Middle frontal gyrus (tissue), 1 donor: ENCODE data around the gene MED1.
A peak's percentile ranks its signal among the peaks of the same experiment; 100 is the strongest.
"Not testable (repeated sequence)": the region's sequence is repeated elsewhere in the genome, so short reads cannot be mapped to it uniquely, and the experiment has no call there.

Experiments used
- DNase-seq: peaks from one replicate; pipeline ENCODE4 v3.0.0-alpha.2; 2015; ENCODE audit warnings: low spot score; ENCODE audit errors: extremely low spot score

MED1 gene

GRCh38 chr17:39450847-39451581, at the start of gene MED1:
TSS of gene MED1 (minus strand) at chr17:39451263. CDS start at chr17:39451062, 201 bp downstream.
- peak; percentile 90 for DNase-seq

GRCh38 chr17:39496921-39497320, 45.9 kb upstream of the MED1 start:
- not testable (repeated sequence) for DNase-seq

- DNase-seq = no peak
These were observed 36.9 kb upstream of the MED1 start for GRCh38 chr17:39487946-39488345.

GRCh38 chr17:39487490-39487889, 36.4 kb upstream of the MED1 start:
- not testable (repeated sequence) for DNase-seq

GRCh38 chr17:39486242-39486641, 35.2 kb upstream of the MED1 start:
- no peak for DNase-seq

- no peak for DNase-seq
These were observed 34.5 kb upstream of the MED1 start for GRCh38 chr17:39485555-39485954.

GRCh38 chr17:39484178-39484577, 33.1 kb upstream of the MED1 start:
- DNase-seq = no peak

GRCh38 chr17:39483506-39483905, 32.4 kb upstream of the MED1 start:
- no peak for DNase-seq

- DNase-seq = not testable (repeated sequence)
These were observed 28.6 kb upstream of the MED1 start for GRCh38 chr17:39479631-39480030.

GRCh38 chr17:39473310-39473709, 22.2 kb upstream of the MED1 start:
- no peak for DNase-seq

GRCh38 chr17:39468610-39469009, 17.5 kb upstream of the MED1 start:
- DNase-seq = not testable (repeated sequence)

GRCh38 chr17:39464639-39465181, 13.6 kb upstream of the MED1 start:
- not testable (repeated sequence) for DNase-seq

- no peak for DNase-seq
These were observed 11.7 kb upstream of the MED1 start for GRCh38 chr17:39462631-39463375.

GRCh38 chr17:39461926-39462569, 11.0 kb upstream of the MED1 start:
- DNase-seq = no peak

- peak; percentile 97 for DNase-seq
These were observed 10.3 kb upstream of the MED1 start, which contains the start of gene CDK12 for GRCh38 chr17:39461113-39461925. TSS of gene CDK12 (plus strand) at chr17:39461486. CDS start at chr17:39462072, 586 bp downstream.

GRCh38 chr17:39455919-39456318, 4.9 kb upstream of the MED1 start:
- DNase-seq = no peak

GRCh38 chr17:39450051-39450450, 1.0 kb downstream of the MED1 start:
- no peak for DNase-seq

- DNase-seq = no peak
These were observed 3.5 kb downstream of the MED1 start for GRCh38 chr17:39447561-39447960.

GRCh38 chr17:39443326-39443725, 7.7 kb downstream of the MED1 start:
- no peak for DNase-seq

- DNase-seq = not testable (repeated sequence)
These were observed 11.2 kb downstream of the MED1 start for GRCh38 chr17:39439868-39440267.

- DNase-seq = no peak
These were observed 21.5 kb downstream of the MED1 start for GRCh38 chr17:39429600-39429999.
